ENCODE data around the gene CDK11B. TPM values are rescaled to one million over a fixed set of nuclear protein-coding genes. Genes with fewer than 3 reads are reported as not detected.

The CDK11B gene
- total RNA-seq, 1 donor from 2014 or later, result 9.6 TPM

- DNase-seq, result peak; percentile 97
These were observed 43.4 kb downstream of the CDK11B start, which contains the start of gene MIB2 for GRCh38 chr1:1615256-1616044. Gene MIB2, plus strand, starts transcription at chr1:1615500. Its CDS starts 7,953 bp downstream, at chr1:1623453.

- no peak for DNase-seq
These were observed 43.9 kb downstream of the CDK11B start for GRCh38 chr1:1614954-1615255.

DNA sequence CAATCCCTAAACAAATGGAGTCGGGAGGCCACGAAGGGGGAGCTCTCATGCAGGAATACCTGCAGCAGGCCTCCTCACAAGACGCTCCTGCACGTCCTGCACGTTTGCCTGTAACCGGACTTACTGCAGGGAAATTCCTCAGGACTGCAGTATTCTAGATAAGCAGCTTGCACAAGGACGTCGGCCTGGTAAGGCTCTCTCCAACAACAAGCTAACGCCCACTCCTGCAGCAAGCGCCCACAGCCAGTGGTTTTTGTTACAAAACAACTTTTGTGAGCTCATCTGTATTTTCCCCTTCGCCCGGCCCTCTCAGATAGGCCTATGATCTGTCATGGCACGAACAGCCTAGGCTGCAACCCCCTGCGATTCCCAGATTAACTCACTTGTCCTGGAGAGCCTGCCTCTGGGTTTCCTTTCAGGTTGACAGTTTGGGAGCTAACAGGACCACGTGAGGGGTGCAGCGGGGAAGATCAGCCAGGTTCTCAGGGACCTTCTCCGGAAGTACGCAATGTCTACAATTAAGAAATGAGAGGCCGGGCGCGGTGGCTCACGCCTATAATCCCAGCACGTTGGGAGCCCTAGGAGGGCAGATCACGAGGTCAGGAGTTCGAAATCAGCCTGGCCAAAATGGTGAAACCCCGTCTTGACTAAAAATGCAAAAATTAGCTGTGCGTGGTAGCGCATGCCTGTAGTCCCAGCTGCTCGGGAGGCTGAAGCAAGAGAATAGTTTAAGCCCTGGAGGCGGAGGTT is 44.4 kb downstream of the CDK11B start:
- DNase-seq, result no peak

GRCh38 chr1:1613509-1614082 is 45.2 kb downstream of the CDK11B start:
- no peak for DNase-seq

DNA sequence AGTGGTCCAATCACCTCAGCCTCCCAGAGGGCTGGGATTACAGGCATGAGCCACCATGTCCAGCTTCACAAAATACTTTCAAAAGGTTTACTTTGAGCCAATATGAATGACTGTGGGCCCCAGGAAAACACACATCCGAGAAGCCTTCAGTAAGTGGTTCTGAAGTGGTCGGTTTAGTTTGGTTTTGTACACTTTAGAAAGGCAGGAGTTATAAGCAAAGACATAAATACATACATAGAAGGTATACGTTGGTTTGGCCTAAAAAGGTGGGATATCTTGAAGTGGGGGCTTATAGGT is 46.8 kb downstream of the CDK11B start:
- no peak for DNase-seq

- DNase-seq, result no peak
These were observed 48.0 kb downstream of the CDK11B start for GRCh38 chr1:1610796-1611195.

GRCh38 chr1:1609822-1610485 is 48.9 kb downstream of the CDK11B start:
- no peak for DNase-seq

DNA sequence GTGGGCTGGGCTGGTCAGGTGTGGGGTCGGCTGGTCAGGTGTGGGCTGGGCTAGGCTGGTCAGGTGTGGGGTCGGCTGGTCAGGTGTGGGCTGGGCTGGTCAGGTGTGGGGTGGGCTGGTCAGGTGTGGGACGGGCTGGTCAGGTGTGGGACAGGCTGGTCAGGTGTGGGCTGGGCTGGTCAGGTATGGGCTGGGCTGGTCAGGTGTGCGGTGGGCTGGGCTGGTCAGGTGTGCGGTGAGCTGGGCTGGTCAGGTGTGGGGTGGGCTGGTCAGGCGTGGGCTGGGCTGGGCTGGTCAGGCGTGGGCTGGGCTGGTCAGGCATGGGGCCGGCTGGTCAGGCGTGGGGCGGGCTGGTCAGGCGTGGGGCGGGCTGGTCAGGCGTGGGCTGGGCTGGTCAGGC is 52.6 kb downstream of the CDK11B start:
- DNase-seq, result no peak

- no peak for DNase-seq
These were observed 53.1 kb downstream of the CDK11B start for GRCh38 chr1:1605724-1606123.

DNA sequence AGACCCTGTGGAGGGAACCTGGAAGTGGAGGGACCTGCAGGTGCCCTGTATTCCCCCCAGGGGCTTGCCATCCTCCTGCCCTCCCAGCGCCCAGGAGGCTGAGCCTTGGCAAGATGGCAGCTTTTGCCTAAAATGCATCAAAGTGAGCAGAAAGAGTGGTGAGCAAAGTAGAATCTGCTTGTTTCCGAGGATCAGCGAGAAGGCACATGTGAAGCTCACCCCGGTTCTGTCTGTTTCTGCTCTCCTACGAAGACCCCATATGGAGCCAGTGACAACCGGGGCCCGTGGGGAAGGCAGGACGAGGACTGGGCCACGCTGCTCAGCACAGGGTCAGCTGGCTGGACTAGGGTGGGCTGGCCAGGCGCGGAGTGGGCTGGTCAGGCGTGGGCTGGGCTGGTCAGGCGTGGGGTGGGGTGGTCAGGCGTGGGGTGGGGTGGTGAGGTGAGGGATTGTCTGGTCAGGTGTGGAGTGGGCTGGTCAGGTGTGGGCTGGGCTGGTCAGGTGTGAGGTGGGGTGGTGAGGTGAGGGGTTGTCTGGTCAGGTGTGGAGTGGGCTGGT is 53.7 kb downstream of the CDK11B start:
- no peak for DNase-seq

DNA sequence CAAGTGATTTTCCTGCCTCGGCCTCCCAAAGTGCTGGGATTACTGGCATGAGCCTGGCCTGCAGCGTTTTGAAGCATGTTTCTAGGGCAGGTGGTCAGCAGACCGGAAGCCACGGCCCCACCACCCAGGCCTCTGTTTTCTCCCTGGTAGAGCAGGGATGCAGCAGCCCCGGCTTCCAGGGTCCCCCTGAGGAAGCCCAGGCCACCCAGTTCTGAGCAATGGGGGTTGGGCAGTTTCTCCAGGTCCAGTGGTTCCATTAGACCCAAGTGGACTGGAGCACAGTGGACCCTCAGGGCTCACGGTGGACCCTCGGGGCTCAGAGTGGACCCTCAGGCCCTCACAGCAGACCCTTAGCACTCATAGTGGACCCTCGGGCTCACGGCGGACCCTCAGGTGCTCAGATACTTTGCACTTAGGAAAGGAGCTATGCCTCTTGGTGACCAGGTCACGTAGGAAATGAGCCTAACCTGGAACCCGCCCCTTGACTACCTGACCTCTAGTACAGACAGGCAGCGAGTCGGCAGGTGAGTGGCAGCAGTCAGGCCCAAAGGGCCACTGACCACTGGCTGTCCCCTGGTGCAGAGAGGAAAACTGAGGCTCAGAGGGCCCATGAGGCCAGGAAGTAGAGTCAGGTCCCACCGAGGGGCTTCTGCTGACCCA is 54.3 kb downstream of the CDK11B start:
- DNase-seq, result no peak

DNA sequence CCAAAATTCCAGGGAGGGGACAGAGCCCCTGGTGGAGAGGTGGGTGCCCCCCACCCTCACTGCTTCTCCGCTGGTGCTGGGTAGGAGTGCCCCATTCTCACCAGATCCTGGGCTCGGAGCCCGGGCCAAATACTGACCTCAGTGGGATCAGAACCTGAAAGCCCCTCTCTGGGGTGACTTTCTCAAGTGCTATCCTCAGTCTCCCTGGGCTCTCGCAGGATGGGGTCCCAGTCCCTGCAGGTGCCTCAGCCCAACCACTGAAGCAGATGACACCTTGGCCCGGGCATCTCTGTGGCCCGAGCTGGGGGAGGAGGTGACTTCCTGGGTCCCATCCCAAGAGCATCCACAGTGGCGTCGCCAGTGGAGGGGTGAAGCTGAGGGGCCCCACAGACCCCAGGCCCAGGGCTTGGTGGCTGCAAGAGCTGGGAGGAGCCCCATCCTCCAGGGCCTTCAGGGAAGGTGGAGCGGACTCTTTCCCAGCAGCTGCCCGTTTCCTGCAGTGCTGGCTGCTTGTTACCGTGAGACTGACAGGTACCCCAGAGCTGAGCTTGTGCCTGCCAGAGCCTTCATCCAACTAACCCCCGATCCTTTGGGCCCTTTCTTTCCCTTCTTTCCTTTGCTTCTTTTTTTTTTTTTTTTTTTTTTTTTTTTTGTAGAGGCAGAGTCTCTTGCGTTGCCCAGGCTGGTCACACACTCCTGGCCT is 55.0 kb downstream of the CDK11B start:
- DNase-seq, result no peak

GRCh38 chr1:1602968-1603506 is 55.8 kb downstream of the CDK11B start:
- DNase-seq, result no peak

DNA sequence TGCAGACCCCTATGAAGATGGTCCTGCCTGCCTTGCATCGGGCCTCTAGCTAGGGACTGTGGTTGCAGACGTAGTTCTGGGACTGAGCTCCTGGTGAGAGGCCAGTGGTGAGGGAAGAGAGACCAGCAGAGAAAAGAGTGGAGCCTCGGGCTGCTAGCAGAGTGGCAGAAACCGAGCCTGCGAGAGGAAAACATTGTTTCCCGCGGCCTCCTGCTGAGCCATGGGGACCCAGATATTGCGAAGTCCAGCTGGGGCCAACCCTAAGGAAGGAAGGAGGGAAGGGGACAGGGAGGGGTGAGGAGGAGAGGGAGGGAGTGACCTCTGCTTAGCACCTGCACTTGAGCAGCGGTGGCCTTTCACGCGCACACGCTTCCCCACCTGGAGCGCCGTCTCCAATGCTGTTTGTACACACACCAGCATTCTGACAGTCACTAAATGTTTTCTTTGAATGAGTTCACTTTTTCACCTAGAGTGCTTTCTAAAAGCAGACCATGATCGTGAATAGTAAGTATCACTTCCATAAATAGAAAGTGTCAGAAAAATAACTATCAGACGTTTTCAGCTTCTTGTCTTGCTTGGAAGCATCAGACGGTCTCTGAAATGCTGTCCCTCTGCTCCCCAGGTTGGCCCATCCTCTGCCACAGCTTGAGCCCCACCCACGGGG is 56.4 kb downstream of the CDK11B start:
- DNase-seq, result no peak

GRCh38 chr1:1601564-1602303 is 57.1 kb downstream of the CDK11B start:
- no peak for DNase-seq

- DNase-seq, result no peak
These were observed 57.8 kb downstream of the CDK11B start for GRCh38 chr1:1600861-1601563.

GRCh38 chr1:1599935-1600860 is 58.6 kb downstream of the CDK11B start, which contains the start of gene FNDC10:
Gene FNDC10, minus strand, starts transcription at chr1:1600135. Its CDS starts 120 bp downstream, at chr1:1600015.
- DNase-seq, result no peak
